ENCODE results near the gene ACER3.

ACER3 gene

DNA sequence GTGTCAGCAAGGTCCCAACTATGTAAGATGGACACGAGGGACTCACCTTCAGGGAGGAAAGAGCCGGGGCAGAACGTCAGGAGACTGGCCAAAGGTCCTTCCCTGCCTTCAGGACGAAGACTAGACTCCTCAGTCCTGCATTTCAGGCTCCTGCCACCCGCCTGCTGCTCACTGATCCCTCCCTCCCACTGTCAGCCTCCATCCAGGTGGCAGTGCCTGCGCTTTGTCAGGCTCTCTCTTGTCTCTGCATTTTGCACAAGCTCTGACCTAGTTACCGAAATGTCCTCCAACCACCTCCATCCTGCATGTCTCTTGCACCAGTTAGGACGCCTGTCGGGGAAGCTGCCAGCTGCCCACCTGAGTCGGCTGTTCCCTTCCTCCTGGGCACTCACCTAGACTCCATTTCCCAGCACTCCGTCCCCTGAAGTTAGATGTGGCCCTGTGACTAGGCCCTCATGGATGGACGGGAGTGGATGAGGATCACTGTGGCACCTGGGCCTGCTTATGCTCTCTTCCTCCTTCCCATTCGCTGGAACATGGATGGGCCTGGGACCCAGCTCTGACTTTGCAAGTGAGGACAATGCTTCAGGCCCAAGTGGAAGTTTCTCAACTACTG is 181.5 kb downstream of the ACER3 start:
- no peak for ATAC-seq
- TF ChIP-seq BACH2 (CRISPR knock-in tag; IDR thresholded peaks at IDR 0.05; ENCODE audit: borderline replicate concordance) (no peak), RARB (CRISPR knock-in tag; IDR thresholded peaks at IDR 0.05) (no peak), ZNF70 (CRISPR knock-in tag; IDR thresholded peaks at IDR 0.05) (no peak), ZFP3 (CRISPR knock-in tag; IDR thresholded peaks at IDR 0.05) (no peak), ARNTL (CRISPR knock-in tag; IDR thresholded peaks at IDR 0.05; ENCODE audit: borderline replicate concordance, low read depth) (no peak), ZNF565 (CRISPR knock-in tag; conservative IDR thresholded peaks at IDR 0.05; ENCODE audit: low read depth) (no peak)
- TF ChIP-seq, protein P1, sequence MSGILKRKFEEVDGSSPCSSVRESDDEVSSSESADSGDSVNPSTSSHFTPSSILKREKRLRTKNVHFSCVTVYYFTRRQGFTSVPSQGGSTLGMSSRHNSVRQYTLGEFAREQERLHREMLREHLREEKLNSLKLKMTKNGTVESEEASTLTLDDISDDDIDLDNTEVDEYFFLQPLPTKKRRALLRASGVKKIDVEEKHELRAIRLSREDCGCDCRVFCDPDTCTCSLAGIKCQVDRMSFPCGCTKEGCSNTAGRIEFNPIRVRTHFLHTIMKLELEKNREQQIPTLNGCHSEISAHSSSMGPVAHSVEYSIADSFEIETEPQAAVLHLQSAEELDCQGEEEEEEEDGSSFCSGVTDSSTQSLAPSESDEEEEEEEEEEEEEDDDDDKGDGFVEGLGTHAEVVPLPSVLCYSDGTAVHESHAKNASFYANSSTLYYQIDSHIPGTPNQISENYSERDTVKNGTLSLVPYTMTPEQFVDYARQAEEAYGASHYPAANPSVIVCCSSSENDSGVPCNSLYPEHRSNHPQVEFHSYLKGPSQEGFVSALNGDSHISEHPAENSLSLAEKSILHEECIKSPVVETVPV (CRISPR knock-in tag; IDR thresholded peaks at IDR 0.05) = no peak

DNA sequence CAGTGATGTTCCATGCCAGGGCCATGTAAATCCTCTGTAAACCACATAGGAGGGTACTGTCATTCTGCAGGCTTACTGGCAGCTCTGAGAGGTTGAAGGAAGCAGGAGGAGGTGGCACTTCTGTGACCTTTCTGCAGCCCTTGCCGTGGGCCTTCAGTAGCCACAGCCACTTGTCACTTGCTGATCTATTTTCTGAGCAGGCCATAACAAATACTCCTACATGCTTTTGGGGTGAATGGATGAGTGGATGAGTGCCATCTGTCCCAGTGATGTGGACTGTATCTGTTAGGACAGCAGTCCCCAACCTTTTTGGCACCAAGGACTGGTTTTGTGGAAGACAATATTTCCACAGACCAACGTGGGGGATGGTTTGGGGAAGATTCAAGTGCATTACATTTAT is 183.6 kb downstream of the ACER3 start:
- TF ChIP-seq, protein P2, sequence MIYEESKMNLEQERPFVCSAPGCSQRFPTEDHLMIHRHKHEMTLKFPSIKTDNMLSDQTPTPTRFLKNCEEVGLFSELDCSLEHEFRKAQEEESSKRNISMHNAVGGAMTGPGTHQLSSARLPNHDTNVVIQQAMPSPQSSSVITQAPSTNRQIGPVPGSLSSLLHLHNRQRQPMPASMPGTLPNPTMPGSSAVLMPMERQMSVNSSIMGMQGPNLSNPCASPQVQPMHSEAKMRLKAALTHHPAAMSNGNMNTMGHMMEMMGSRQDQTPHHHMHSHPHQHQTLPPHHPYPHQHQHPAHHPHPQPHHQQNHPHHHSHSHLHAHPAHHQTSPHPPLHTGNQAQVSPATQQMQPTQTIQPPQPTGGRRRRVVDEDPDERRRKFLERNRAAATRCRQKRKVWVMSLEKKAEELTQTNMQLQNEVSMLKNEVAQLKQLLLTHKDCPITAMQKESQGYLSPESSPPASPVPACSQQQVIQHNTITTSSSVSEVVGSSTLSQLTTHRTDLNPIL (CRISPR knock-in tag; IDR thresholded peaks at IDR 0.05; ENCODE audit: low read depth) = no peak
- TF ChIP-seq ZFP30 (CRISPR knock-in tag; IDR thresholded peaks at IDR 0.05) (no peak), RARB (CRISPR knock-in tag; IDR thresholded peaks at IDR 0.05) (no peak), PPARA (CRISPR knock-in tag; IDR thresholded peaks at IDR 0.05; ENCODE audit: borderline replicate concordance) (no peak), ZNF8 (CRISPR knock-in tag; IDR thresholded peaks at IDR 0.05) (no peak)

DNA sequence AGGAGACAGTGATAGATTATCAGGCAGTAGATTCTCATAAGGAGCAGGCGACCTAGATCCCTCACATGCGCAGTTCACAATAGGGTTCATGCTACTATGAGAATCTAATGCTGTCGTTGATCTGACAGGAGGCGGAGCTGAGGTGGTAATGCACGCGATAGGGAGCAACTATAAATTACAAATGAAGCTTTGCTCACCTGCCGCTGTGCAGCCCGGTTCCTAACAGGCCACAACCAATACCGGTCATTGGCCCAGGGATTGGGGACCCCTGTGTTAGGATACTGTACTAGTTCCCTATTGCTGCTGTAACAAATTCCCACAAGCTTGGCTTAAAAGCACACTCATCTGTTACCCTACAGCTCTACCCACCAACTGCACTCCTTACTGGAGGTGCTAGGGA is 184.2 kb downstream of the ACER3 start:
- TF ChIP-seq ZFP30 (CRISPR knock-in tag; IDR thresholded peaks at IDR 0.05) (no peak), ZFP3 (CRISPR knock-in tag; IDR thresholded peaks at IDR 0.05) (no peak), BACH2 (CRISPR knock-in tag; IDR thresholded peaks at IDR 0.05; ENCODE audit: borderline replicate concordance) (no peak), RARB (CRISPR knock-in tag; IDR thresholded peaks at IDR 0.05) (no peak)
- TF ChIP-seq, protein P3, sequence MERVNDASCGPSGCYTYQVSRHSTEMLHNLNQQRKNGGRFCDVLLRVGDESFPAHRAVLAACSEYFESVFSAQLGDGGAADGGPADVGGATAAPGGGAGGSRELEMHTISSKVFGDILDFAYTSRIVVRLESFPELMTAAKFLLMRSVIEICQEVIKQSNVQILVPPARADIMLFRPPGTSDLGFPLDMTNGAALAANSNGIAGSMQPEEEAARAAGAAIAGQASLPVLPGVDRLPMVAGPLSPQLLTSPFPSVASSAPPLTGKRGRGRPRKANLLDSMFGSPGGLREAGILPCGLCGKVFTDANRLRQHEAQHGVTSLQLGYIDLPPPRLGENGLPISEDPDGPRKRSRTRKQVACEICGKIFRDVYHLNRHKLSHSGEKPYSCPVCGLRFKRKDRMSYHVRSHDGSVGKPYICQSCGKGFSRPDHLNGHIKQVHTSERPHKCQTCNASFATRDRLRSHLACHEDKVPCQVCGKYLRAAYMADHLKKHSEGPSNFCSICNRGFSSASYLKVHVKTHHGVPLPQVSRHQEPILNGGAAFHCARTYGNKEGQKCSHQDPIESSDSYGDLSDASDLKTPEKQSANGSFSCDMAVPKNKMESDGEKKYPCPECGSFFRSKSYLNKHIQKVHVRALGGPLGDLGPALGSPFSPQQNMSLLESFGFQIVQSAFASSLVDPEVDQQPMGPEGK (CRISPR knock-in tag; IDR thresholded peaks at IDR 0.05; ENCODE audit: borderline replicate concordance) = no peak
- ATAC-seq = no peak

More for the DNA sequence above, 183.6 kb downstream of the ACER3 start:
- no peak for ATAC-seq

DNA sequence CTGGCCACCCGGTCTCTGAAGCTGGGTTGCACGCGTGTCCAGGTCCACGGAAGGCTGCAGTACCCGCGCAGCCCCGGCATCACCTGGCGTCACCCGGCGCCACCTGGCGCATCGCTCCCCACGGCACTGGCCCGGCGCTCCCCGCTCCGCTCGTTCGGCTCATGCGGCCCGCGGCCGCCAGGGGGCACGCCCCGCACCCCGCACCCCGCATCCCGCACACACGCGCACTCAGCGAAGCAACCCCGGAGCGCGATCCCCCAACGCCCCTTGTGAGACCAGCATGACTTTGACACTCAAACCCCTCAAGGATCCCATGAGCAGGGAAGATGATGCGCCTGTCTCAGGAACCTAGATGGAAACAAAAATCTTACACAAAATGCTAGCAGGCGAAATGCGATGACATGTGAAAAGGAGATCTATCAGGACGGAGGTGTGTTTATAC is 185.4 kb downstream of the ACER3 start:
- ATAC-seq = peak; percentile 78
- TF ChIP-seq ZFP30 (CRISPR knock-in tag; IDR thresholded peaks at IDR 0.05) (no peak), CSDC2 (CRISPR knock-in tag; IDR thresholded peaks at IDR 0.05) (no peak), PPARA (CRISPR knock-in tag; IDR thresholded peaks at IDR 0.05; ENCODE audit: borderline replicate concordance) (no peak), ISL1 (CRISPR knock-in tag; IDR thresholded peaks at IDR 0.05) (no peak), ZNF565 (CRISPR knock-in tag; conservative IDR thresholded peaks at IDR 0.05; ENCODE audit: low read depth) (no peak)
- TF ChIP-seq, protein P4, sequence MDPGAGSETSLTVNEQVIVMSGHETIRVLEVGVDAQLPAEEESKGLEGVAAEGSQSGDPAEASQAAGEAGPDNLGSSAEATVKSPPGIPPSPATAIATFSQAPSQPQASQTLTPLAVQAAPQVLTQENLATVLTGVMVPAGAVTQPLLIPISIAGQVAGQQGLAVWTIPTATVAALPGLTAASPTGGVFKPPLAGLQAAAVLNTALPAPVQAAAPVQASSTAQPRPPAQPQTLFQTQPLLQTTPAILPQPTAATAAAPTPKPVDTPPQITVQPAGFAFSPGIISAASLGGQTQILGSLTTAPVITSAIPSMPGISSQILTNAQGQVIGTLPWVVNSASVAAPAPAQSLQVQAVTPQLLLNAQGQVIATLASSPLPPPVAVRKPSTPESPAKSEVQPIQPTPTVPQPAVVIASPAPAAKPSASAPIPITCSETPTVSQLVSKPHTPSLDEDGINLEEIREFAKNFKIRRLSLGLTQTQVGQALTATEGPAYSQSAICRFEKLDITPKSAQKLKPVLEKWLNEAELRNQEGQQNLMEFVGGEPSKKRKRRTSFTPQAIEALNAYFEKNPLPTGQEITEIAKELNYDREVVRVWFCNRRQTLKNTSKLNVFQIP (CRISPR knock-in tag; IDR thresholded peaks at IDR 0.05; ENCODE audit: borderline replicate concordance, low read depth) = no peak
- TF ChIP-seq, protein P3 (CRISPR knock-in tag; IDR thresholded peaks at IDR 0.05; ENCODE audit: borderline replicate concordance) = no peak

All from SK-N-SH treated with all-trans-retinoic acid at 6 μM for 48 hours (cell line).